Breast epithelium (tissue), 4 donors: ENCODE data around the gene NRIP1. TPM values are rescaled to one million over a fixed set of nuclear protein-coding genes. Genes with fewer than 3 reads are reported as not detected.

ENCODE experiments used
- DNase-seq, 2 donors: peaks; one replicate each; pipeline ENCODE4 v3.0.0-alpha.2; 2019; ENCODE audit warnings: low spot score in 2 of 2
- H3K27ac ChIP-seq, 2 donors: fragments of 200-600 bp; sonication (generic) in 1 of 2; one replicate each; pipeline ENCODE4 v1.5.1; 2016 to 2019; ENCODE audit warnings: mild to moderate bottlenecking in 1 of 2
- H3K27me3 ChIP-seq, 2 donors: fragments of 200-600 bp; sonication (generic) in 1 of 2; one replicate each; pipeline versions ENCODE4 v1.5.1 to v1.6.0; 2017 to 2019; ENCODE audit warnings: control low read depth in 1 of 2, mild to moderate bottlenecking in 1 of 2
- H3K36me3 ChIP-seq: fragments of 200-600 bp; one replicate; pipeline ENCODE4 v1.5.1; 2019
- H3K4me1 ChIP-seq, 2 donors: fragments of 200-600 bp; sonication (generic); one replicate each; pipeline ENCODE4 v1.5.1; 2016 to 2019; ENCODE audit warnings: control low read depth in 1 of 2
- H3K4me3 ChIP-seq, 3 donors: fragments of 200-600 bp; sonication (generic); 1 replicate in 2 of 3; 2 replicates in 1 of 3; pipeline ENCODE4 v1.5.1; 2016 to 2019; ENCODE audit warnings: mild to moderate bottlenecking in 3 of 3, moderate library complexity in 2 of 3
- H3K9me3 ChIP-seq, 2 donors: fragments of 200-600 bp; sonication (generic) in 1 of 2; one replicate each; pipeline ENCODE4 v1.5.1; 2016 to 2019; ENCODE audit warnings: control low read depth in 1 of 2
- CTCF ChIP-seq, 3 donors: fragments of 450-650 bp; IDR thresholded peaks; one replicate each; pipeline ENCODE4 v1.5.1; 2016 to 2017; ENCODE audit warnings: antibody characterized with exemption in 3 of 3, mild to moderate bottlenecking in 3 of 3, moderate library complexity in 3 of 3
- POLR2A ChIP-seq: fragments of 450-650 bp; IDR thresholded peaks from one replicate; pipeline ENCODE4 v1.6.1; 2016; ENCODE audit warnings: antibody characterized with exemption, mild to moderate bottlenecking, moderate library complexity
- POLR2AphosphoS5 ChIP-seq, 3 donors: sonication (generic); formaldehyde crosslinking; IDR thresholded peaks; one replicate each; pipeline ENCODE4 v1.6.1; 2017; ENCODE audit warnings: antibody characterized with exemption in 3 of 3
- intact Hi-C: fragments of 100-400 bp; cut with DNase I; formaldehyde crosslinking; loops from one replicate; pipeline ENCODE4 v1.15.1; 2023; ENCODE audit warnings: low total_unique reads
- total RNA-seq, 3 donors: library from RNA; depleted of rRNA; stranded (reverse); fragments of >200 nt; gene quantifications; one replicate each; pipeline ENCODE4 v1.1.0, GENCODE V29; 2016

NRIP1 gene
- total RNA-seq, 3 donors from 2014 or later: 82.0 to 121 (median 105) TPM

GRCh38 chr21:15093216-15093615 lies 28.4 kb upstream of the NRIP1 start:
- Histone ChIP-seq H3K4me1 (no peaks in the 10 kb centered on the region), H3K27me3 (no peaks in the 10 kb centered on the region), H3K4me3 (no peak overlapping the region), H3K36me3 (no peaks in the 10 kb centered on the region), H3K27ac (no peak overlapping the region), H3K9me3 (no peaks in the 10 kb centered on the region)
- intact Hi-C loops: no loop called here
- TF ChIP-seq POLR2A (no peak), POLR2AphosphoS5 (IDR thresholded peaks at IDR 0.05) (no peak), CTCF (IDR thresholded peaks at IDR 0.05) (no peak)
- DNase-seq: no peak

- no peak overlapping the region for H3K27ac ChIP-seq
- H3K36me3 ChIP-seq: no peaks in the 10 kb centered on the region
- H3K4me1 ChIP-seq: no peaks in the 10 kb centered on the region
- TF ChIP-seq CTCF (IDR thresholded peaks at IDR 0.05) (no peak), POLR2AphosphoS5 (IDR thresholded peaks at IDR 0.05) (no peak), POLR2A (no peak)
- no peaks in the 10 kb centered on the region for H3K27me3 ChIP-seq
- no peaks in the 10 kb centered on the region for H3K9me3 ChIP-seq
- intact Hi-C loops: no loop called here
- H3K4me3 ChIP-seq: no peak overlapping the region
- no peak for DNase-seq
Observed at GRCh38 chr21:15092745-15093144, 27.9 kb upstream of the NRIP1 start.

- Histone ChIP-seq H3K27ac (no peak overlapping the region), H3K4me1 (no peaks in the 10 kb centered on the region), H3K27me3 (no peaks in the 10 kb centered on the region), H3K9me3 (no peaks in the 10 kb centered on the region), H3K36me3 (no peaks in the 10 kb centered on the region), H3K4me3 (no peak overlapping the region)
- TF ChIP-seq CTCF (IDR thresholded peaks at IDR 0.05) (no peak), POLR2A (no peak), POLR2AphosphoS5 (IDR thresholded peaks at IDR 0.05) (no peak)
- no peak for DNase-seq
- intact Hi-C loops: no loop called here
Observed at GRCh38 chr21:15090390-15090789, 25.6 kb upstream of the NRIP1 start.

- intact Hi-C loops: no loop called here
- TF ChIP-seq CTCF (IDR thresholded peaks at IDR 0.05) (no peak), POLR2AphosphoS5 (IDR thresholded peaks at IDR 0.05) (no peak), POLR2A (no peak)
- H3K4me3 ChIP-seq: no peak overlapping the region
Observed at GRCh38 chr21:15088488-15088887, 23.7 kb upstream of the NRIP1 start.

GRCh38 chr21:15084668-15085067 lies 19.9 kb upstream of the NRIP1 start:
- Histone ChIP-seq H3K4me1 (no peaks in the 10 kb centered on the region), H3K27me3 (no peaks in the 10 kb centered on the region)

More at GRCh38 chr21:15088488-15088887, 23.7 kb upstream of the NRIP1 start:
- Histone ChIP-seq H3K27me3 (no peaks in the 10 kb centered on the region), H3K27ac (no peak overlapping the region), H3K36me3 (no peaks in the 10 kb centered on the region), H3K9me3 (no peaks in the 10 kb centered on the region), H3K4me1 (no peaks in the 10 kb centered on the region)
- no peak for DNase-seq

More at GRCh38 chr21:15084668-15085067, 19.9 kb upstream of the NRIP1 start:
- DNase-seq: no peak
- H3K4me3 ChIP-seq: no peak overlapping the region
- intact Hi-C loops: no loop called here
- H3K36me3 ChIP-seq: no peaks in the 10 kb centered on the region
- no peaks in the 10 kb centered on the region for H3K9me3 ChIP-seq
- no peak overlapping the region for H3K27ac ChIP-seq
- TF ChIP-seq POLR2AphosphoS5 (IDR thresholded peaks at IDR 0.05) (no peak), CTCF (IDR thresholded peaks at IDR 0.05) (no peak), POLR2A (no peak)
